Mammary epithelial cell (primary cell): ENCODE results near the gene TBX6.

Experiments used
- EZH2 ChIP-seq: IDR thresholded peaks from 2 replicates; pipeline ENCODE4 v1.6.1; 2012; ENCODE audit warnings: low read length, inconsistent platforms, borderline replicate concordance
- TF ChIP-seq, protein P1 (sequence below), 2 donors: IDR thresholded peaks in 1 of 2; conservative IDR thresholded peaks in 1 of 2; 2 replicates each; pipeline ENCODE4 v1.5.1; 2011 to 2012; ENCODE audit warnings: inconsistent platforms in 2 of 2, low read length in 2 of 2, mild to moderate bottlenecking in 2 of 2, control low read depth in 1 of 2, low read depth in 1 of 2; ENCODE audit not compliant: insufficient read depth in 1 of 2; ENCODE audit errors: extremely low read depth in 1 of 2

DNA sequence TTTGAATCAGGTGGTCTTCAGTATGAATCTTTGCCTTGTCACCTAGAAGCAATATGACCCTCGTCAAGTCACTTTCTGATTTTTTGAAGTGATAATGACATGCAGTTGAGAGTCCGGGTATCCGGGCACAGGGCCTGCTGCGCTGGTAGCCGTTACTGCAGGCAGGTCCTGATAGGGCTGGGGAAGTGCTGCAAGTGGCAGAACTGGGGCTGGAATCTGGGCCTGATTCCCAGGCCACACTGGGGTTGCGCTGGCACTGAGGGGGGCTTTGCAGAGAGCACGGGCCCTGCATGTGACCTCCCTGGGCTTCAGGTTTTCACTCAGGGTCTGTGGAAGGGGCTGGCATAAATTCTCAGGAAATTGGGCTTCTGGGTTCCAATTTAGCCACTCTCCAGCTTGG, 13.0 kb downstream of the TBX6 start:
- TF ChIP-seq, protein P1, sequence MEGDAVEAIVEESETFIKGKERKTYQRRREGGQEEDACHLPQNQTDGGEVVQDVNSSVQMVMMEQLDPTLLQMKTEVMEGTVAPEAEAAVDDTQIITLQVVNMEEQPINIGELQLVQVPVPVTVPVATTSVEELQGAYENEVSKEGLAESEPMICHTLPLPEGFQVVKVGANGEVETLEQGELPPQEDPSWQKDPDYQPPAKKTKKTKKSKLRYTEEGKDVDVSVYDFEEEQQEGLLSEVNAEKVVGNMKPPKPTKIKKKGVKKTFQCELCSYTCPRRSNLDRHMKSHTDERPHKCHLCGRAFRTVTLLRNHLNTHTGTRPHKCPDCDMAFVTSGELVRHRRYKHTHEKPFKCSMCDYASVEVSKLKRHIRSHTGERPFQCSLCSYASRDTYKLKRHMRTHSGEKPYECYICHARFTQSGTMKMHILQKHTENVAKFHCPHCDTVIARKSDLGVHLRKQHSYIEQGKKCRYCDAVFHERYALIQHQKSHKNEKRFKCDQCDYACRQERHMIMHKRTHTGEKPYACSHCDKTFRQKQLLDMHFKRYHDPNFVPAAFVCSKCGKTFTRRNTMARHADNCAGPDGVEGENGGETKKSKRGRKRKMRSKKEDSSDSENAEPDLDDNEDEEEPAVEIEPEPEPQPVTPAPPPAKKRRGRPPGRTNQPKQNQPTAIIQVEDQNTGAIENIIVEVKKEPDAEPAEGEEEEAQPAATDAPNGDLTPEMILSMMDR (conservative IDR thresholded peaks at IDR 0.05 in 1 of 2, IDR thresholded peaks at IDR 0.05 in 1 of 2; ENCODE audit: extremely low read depth in 1 of 2, insufficient read depth in 1 of 2, low read depth in 1 of 2, low read length in 2 of 2), result no peak
- TF ChIP-seq EZH2, result no peak
